Embryonic facial prominence (tissue), 1 donor: ENCODE data around the gene OGT.
"Not testable (repeated sequence)": the region's sequence is repeated elsewhere in the genome, so short reads cannot be mapped to it uniquely, and the experiment has no call there.

Experiments
- DNase-seq: peaks from one replicate; pipeline ENCODE4 v3.0.0-alpha.2; 2016; ENCODE audit errors: extremely low spot score

The OGT gene

GRCh38 chrX:71532753-71533425 lies at the start of gene OGT:
Gene OGT (plus strand): TSS chrX:71533104. CDS start chrX:71533300, 196 bp downstream.
- DNase-seq, result peak; percentile 88

- DNase-seq, result no peak
Measured at GRCh38 chrX:71487814-71488213, 45.1 kb upstream of the OGT start.

GRCh38 chrX:71489540-71489939 lies 43.4 kb upstream of the OGT start:
- no peak for DNase-seq

DNA sequence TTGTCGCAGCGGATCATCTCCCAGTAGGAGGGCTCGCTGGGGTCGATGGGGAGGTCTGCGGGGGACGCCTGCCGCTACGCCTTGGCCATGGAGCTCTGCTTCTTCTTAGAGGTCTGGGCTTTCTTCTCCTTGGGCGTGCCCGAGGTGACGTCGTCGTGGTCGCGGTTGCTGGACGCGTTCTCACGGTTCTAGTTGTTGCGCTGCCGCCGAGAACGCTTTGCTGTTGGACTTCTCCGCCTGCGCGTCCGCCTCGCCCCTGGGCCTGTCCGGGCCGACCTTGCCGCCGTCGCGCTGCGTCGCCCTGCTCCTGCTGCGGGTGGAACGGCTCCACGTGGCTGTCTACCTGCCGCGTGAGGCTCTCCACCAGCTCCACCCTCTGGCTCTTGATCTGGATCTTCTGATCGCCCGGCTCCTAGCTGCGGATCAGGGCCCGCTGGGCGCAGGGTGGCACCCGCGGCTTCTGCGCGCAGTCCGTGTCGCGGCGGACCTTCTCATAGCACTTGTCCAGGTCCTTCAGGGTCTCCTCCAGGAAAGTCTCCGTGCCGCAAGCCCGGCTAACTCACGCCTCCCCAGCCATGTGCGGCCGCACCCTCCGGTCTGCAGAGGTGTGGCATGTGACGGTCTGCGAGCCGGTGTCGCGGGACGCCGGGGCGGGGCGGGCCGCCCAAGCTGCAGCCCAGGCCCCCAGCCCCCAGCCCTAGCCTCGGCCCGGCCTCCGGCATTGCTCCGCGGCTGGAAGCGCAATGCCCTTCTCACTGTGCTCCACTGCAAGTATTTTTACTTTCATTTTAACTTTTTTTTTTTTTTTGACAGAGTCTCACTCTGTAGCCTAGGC lies 40.5 kb upstream of the OGT start:
- DNase-seq, result no peak

- no peak for DNase-seq
Measured at GRCh38 chrX:71493111-71493613, 39.7 kb upstream of the OGT start.

DNA sequence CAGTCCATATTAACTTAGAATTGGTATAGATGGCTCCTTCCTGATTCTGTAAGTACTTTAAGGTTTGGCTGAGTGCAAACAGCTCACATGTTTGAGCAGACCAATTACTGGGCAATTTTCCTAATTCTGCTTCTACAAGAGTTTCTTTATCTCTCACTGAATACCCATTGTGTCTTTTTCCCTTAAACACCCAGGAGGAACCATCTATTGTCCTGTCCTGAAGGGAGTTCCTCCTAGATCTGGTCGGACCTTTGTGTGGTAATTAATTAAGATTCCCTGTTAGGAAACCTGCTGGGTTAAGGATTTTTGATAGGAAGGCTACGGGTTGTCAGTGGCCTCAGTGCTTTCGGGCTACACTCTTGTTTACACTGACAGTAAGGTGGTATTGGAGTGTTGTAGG lies 36.9 kb upstream of the OGT start:
- DNase-seq, result not testable (repeated sequence)

DNA sequence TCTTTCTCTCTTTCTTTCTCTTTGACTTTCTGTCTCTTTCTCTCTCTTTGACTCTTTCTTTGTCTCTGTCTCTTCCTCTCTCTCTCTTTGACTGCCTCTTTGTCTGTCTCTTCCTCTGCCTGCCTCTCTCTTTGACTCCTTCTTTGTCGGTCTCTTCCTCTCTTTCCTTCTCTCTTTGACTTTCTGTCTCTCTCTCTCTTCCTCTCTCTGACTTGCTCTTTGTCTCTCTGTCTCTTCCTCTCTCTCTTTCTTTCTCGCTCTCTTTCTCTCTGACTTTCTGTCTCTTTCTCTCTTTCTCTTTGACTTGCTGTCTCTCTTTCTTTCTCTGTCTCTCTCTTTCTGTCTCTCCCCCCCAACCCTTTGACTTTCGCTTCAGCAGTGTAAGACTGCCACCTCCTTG lies 36.4 kb upstream of the OGT start:
- no peak for DNase-seq

DNA sequence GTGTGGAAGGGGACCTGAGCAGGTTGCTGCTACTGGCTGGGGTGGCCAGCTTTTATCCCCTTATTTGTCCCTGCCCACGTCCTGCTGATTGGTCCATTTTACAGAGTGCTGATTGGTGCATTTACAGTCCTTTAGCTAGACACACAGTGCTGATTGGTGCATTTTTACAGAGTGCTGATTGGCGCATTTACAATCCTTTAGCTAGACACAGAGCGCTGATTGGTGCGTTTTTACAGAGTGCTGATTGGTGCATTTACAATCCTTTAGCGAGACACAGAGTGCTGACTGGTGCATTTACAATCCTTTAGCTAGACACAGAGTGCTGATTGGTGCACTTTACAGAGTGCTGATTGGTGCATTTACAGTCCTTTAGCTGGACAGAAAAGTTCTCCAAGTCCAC lies 30.8 kb upstream of the OGT start:
- DNase-seq, result not testable (repeated sequence)

DNA sequence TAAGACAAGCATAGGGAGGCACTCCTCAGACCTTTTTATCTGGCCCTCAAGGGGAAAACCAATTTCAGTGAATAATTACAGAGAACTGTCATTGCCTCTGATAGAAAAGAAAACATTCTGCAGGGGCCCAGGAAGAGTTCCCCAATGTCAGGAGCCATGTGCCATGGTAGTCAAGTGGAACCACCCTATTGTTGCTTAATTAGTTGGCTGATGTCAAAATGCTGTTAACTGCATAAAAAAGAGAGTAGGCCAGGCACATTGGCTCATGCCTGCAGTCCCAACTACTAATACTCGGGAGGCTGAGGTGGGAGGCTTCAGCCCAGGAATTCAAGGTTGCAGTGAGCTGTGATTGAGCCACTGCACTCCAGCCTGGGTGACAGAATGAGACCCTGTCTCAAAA lies 28.6 kb upstream of the OGT start:
- no peak for DNase-seq

- no peak for DNase-seq
Measured at GRCh38 chrX:71509289-71509688, 23.6 kb upstream of the OGT start.

DNA sequence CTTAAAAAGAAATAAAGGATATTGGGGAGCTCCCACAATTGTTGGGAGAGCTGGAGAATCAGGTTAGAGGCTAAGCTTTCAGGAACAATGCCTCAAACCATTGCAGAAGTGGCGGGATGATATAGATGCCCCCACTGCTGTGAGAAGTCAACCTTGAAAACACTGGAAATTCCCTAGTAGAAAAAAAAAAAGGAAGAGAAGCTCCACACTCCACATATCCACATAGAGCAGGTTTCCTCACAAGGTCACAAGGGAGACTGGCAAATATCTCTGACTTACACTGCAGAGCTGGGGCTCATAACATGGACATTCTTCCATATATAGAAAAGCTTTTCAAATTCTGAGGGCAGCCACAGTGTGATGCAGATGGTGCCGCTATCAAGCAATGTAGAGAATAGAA lies 22.7 kb upstream of the OGT start:
- no peak for DNase-seq

DNA sequence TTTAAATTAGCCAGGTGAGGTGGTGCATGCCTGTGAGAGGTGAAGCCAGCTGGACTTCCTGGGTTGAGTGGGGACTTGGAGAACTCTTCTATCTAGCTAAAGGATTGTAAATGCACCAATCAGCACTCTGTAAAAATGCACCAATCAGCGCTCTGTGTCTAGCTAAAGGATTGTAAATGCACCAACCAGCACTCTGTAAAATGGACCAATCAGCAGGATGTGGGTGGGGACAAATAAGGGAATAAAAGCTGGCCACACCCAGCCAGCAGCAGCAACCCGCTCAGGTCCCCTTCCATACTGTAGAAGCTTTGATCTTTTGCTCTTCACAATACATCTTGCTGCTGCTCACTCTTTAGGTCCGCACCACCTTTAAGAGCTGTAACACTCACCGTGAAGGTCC lies 19.2 kb upstream of the OGT start:
- DNase-seq, result not testable (repeated sequence)

GRCh38 chrX:71514367-71515037 lies 18.4 kb upstream of the OGT start:
- DNase-seq, result no peak

GRCh38 chrX:71515038-71515396 lies 17.9 kb upstream of the OGT start:
- DNase-seq, result no peak

- no peak for DNase-seq
Measured at GRCh38 chrX:71525316-71525715, 7.6 kb upstream of the OGT start.

GRCh38 chrX:71532078-71532752 lies 689 bp upstream of the OGT start:
- DNase-seq, result no peak

- no peak for DNase-seq
Measured at GRCh38 chrX:71533516-71533850, 579 bp downstream of the OGT start.

GRCh38 chrX:71533851-71534561 lies 1.1 kb downstream of the OGT start:
- DNase-seq, result no peak

DNA sequence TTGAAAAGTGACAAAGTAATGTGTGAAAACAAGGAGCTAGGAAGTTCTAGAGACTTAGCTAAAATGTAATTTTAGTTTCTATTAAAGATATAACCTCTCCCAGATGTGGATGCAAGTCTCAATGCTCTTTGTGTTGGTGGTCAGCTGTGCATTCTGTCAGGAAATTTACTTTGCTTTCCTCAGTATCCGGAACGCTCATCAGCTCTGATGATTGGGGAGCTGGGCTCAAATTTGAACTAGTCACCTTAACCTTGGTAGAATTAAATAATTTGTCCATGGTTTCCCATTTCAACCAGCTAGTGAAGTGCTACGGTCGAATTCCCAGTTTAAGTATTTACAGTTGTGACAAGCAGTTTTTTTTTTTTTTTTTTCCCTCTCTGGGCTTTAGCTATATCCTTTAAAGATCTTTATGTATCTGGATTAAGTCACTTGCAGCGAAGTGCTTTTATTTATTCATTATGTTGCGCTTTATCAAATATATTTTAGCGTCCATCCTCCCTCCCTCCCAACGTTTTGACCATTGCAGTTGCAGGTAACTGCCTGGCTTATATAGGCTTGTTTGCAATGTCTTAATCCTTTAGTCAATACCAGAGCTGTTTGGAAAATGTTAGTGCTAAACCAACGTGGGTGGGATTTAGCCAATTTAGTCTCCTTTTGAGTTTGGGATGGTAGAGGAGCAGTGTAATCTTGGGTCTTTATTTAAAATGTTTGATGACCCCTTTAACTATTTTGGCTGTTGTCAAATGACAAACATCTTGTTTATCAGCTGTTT lies 2.1 kb downstream of the OGT start:
- DNase-seq, result no peak

GRCh38 chrX:71536285-71536684 lies 3.4 kb downstream of the OGT start:
- DNase-seq, result no peak

DNA sequence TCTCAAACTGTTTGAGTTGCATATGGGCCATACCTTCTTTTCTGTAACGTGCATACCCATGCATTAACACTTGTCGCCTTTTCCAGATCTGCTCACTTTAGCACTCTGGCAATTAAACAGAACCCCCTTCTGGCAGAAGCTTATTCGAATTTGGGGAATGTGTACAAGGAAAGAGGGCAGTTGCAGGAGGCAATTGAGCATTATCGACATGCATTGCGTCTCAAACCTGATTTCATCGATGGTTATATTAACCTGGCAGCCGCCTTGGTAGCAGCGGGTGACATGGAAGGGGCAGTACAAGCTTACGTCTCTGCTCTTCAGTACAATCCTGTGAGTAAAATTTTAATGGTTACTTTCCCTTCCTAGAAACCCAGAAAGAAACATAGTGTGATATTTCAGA lies 4.8 kb downstream of the OGT start:
- DNase-seq, result no peak
